Measurements from ENCODE around the gene MC1R.

The MC1R gene

GRCh38 chr16:89954462-89954861 lies 35.8 kb downstream of the MC1R start:
- H3K4me3 ChIP-seq (ENCODE audit: control insufficient read depth, low read depth, low read length) = no peak overlapping the region
- no peak for TF ChIP-seq CTCF (IDR thresholded peaks at IDR 0.05; ENCODE audit: control insufficient read depth, insufficient read depth, low read depth, low read length, missing control alignments)

GRCh38 chr16:89955001-89955685 lies 36.5 kb downstream of the MC1R start:
- no peak overlapping the region for H3K4me3 ChIP-seq (ENCODE audit: control insufficient read depth, low read depth, low read length)
- TF ChIP-seq CTCF (IDR thresholded peaks at IDR 0.05; ENCODE audit: control insufficient read depth, insufficient read depth, low read depth, low read length, missing control alignments) = no peak
- DNase-seq (ENCODE audit: low read depth) = no peak

More at GRCh38 chr16:89954462-89954861, 35.8 kb downstream of the MC1R start:
- no peak for DNase-seq (ENCODE audit: low read depth)

- no peak for DNase-seq (ENCODE audit: low read depth)
- no peak overlapping the region for H3K4me3 ChIP-seq (ENCODE audit: control insufficient read depth, low read depth, low read length)
- no peak for TF ChIP-seq CTCF (IDR thresholded peaks at IDR 0.05; ENCODE audit: control insufficient read depth, insufficient read depth, low read depth, low read length, missing control alignments)
Observed at GRCh38 chr16:89956505-89957215, 38.0 kb downstream of the MC1R start.

- no peak for TF ChIP-seq CTCF (IDR thresholded peaks at IDR 0.05; ENCODE audit: control insufficient read depth, insufficient read depth, low read depth, low read length, missing control alignments)
- no peak overlapping the region for H3K4me3 ChIP-seq (ENCODE audit: control insufficient read depth, low read depth, low read length)
- DNase-seq (ENCODE audit: low read depth) = no peak
Observed at GRCh38 chr16:89957216-89957785, 38.6 kb downstream of the MC1R start.

GRCh38 chr16:89958068-89958467 lies 39.4 kb downstream of the MC1R start:
- no peak for DNase-seq (ENCODE audit: low read depth)
- H3K4me3 ChIP-seq (ENCODE audit: control insufficient read depth, low read depth, low read length) = no peak overlapping the region
- no peak for TF ChIP-seq CTCF (IDR thresholded peaks at IDR 0.05; ENCODE audit: control insufficient read depth, insufficient read depth, low read depth, low read length, missing control alignments)

- no peak overlapping the region for H3K4me3 ChIP-seq (ENCODE audit: control insufficient read depth, low read depth, low read length)
- DNase-seq (ENCODE audit: low read depth) = no peak
- no peak for TF ChIP-seq CTCF (IDR thresholded peaks at IDR 0.05; ENCODE audit: control insufficient read depth, insufficient read depth, low read depth, low read length, missing control alignments)
Observed at GRCh38 chr16:89958596-89958995, 39.9 kb downstream of the MC1R start.
